MCF 10A (cell line): ENCODE measurements around the gene CD96. TPM values are rescaled to one million over a fixed set of nuclear protein-coding genes. Genes with fewer than 3 reads are reported as not detected.

Source experiments
- BruUV-seq: library from RNA; stranded (reverse); fragments of 400-500 nt; replicated peaks from 2 replicates; lab custom pipeline; 2021; lab: Mats Ljungman, UMichigan
- CTCF ChIA-PET: fragments of 300-600 bp; sonication (Branson Sonifier 250); formaldehyde crosslinking; extraction: SDS; loops from one replicate; lab custom pipeline; 2021; ENCODE audit warnings: antibody characterized with exemption, inconsistent platforms; lab: Yijun Ruan, JAX
- POLR2A ChIA-PET: fragments of 300-600, 350-650 bp; sonication (Branson Sonifier 250); formaldehyde crosslinking; extraction: SDS; loops from one replicate; lab custom pipeline; 2020; ENCODE audit warnings: antibody characterized with exemption, inconsistent platforms; lab: Yijun Ruan, JAX
- DNase-seq: peaks from one replicate; pipeline ENCODE4 v3.0.0-alpha.2; 2018; ENCODE audit not compliant: unreplicated experiment
- H3K27ac Mint-ChIP-seq: one replicate; pipeline ENCODE4 v1.8.0; 2022; ENCODE audit warnings: mild to moderate bottlenecking, low read depth, mixed read lengths; ENCODE audit not compliant: unreplicated experiment
- H3K27me3 Mint-ChIP-seq: one replicate; pipeline ENCODE4 v1.8.0; 2022; ENCODE audit warnings: mixed read lengths; ENCODE audit not compliant: insufficient read depth, unreplicated experiment
- H3K36me3 Mint-ChIP-seq: one replicate; pipeline ENCODE4 v1.8.0; 2022; ENCODE audit warnings: mild to moderate bottlenecking, moderate library complexity, mixed read lengths; ENCODE audit not compliant: insufficient read depth, unreplicated experiment
- H3K4me1 Mint-ChIP-seq: one replicate; pipeline ENCODE4 v1.8.0; 2022; ENCODE audit warnings: mixed read lengths; ENCODE audit not compliant: insufficient read depth, unreplicated experiment
- H3K4me3 Mint-ChIP-seq: one replicate; pipeline ENCODE4 v1.8.0; 2022; ENCODE audit warnings: mild to moderate bottlenecking, moderate library complexity, mixed read lengths; ENCODE audit not compliant: unreplicated experiment
- H3K9me3 Mint-ChIP-seq: one replicate; pipeline ENCODE4 v1.8.0; 2022; ENCODE audit warnings: mixed read lengths; ENCODE audit not compliant: unreplicated experiment
- CTCF ChIP-seq: fragments of 200-600 bp; IDR thresholded peaks from one replicate; pipeline ENCODE4 v1.8.0; 2022; ENCODE audit warnings: antibody characterized with exemption, mild to moderate bottlenecking; ENCODE audit not compliant: unreplicated experiment
- intact Hi-C: fragments of 100-400 bp; cut with micrococcal nuclease; formaldehyde crosslinking; loops from 2 replicates; pipeline ENCODE4 v1.14.1; 2022
- total RNA-seq: library from RNA; stranded (reverse); gene quantifications from 2 replicates; pipeline ENCODE4 v1.2.3, GENCODE V29; 2022

The CD96 gene
- total RNA-seq, 1 experiment from 2014 or later, result 0.09 TPM

- no peaks in the 10 kb centered on the region for H3K36me3 Mint-ChIP-seq
- ChIA-PET CTCF (interaction anchor here (1.6 to 2.7 kb wide), 2 partner anchors 15 to 123 kb away, joined by 5 to 15 read pairs; no protein-coding TSS in a partner anchor), POLR2A (no interaction called here)
Measured at GRCh38 chr3:111701292-111701906, 159.4 kb downstream of the CD96 start.

More at GRCh38 chr3:111701292-111701906, 159.4 kb downstream of the CD96 start:
- no TSS peak for BruUV-seq
- intact Hi-C loops, result no loop called here
- Mint-ChIP-seq H3K9me3 (no peaks in the 10 kb centered on the region), H3K27me3 (no peaks in the 10 kb centered on the region), H3K4me1 (no peaks in the 10 kb centered on the region), H3K27ac (no peak overlapping the region), H3K4me3 (no peak overlapping the region)
- DNase-seq, result no peak
- TF ChIP-seq CTCF, result no peak

Other genes with a start within 250 kb of the CD96 start
- 6.5 and 19.0 TPM in 2 replicates for gene ZBED2, start 53.1 kb downstream of the CD96 start, total RNA-seq
- gene PLCXD2, start 132.5 kb downstream of the CD96 start, total RNA-seq, result 2.8 TPM in 2 replicates